Measurements from ENCODE around the gene PANX1. TPM values are rescaled to one million over a fixed set of nuclear protein-coding genes. Genes with fewer than 3 reads are reported as not detected.

PANX1 gene
- total and polyA plus RNA-seq, 10 of the 15 experiments (the other 5 are each of a cell fraction or from before 2014, with no cell fraction given), result 3.3 to 18.7 (median 14.4) TPM

DNA sequence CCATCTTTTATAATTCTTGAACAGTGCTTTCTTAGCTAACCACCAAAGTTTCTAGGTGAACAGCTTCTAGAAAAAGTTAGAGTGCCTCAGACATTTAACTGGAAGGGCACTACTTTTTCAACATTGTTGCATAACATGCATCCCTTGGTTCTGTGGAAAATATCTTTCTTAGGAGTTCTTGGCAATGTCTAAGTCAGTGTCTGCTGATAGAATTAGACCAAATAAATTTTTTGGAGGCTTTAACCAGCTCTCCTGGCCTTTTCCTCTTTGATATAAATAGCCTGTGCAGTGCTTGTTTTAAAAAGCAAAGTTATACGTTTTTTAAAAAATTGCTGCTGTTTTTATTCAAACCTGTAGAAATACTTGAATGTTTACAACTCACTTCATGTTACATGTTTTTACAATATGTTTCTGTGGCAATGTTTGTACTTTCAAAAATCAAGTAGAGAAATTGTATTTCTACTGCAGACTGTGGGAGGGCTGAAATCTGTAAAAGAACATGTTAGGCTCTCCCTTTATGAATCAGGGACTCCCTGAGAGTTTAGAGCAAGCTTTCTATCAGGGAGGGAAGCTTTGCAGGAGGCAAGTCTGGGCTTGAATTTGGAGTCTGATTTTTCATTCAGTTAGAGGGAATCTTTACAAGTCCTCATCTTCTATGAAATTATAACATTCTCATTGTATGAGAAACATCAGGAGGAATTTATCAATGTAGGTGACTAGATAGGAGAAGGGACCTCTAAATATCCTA, 16.3 kb upstream of the PANX1 start:
- BruUV-seq (replicated peaks), result no TSS peak
- no peaks in the 10 kb centered on the region for H3K79me2 ChIP-seq (ENCODE audit: control insufficient read depth, insufficient read depth, low read length)
- H3K4me2 ChIP-seq (ENCODE audit: control insufficient read depth, insufficient read depth), result no peak overlapping the region
- no peak for DNase-seq (ENCODE audit: low read depth, low spot score)
- H4K20me1 ChIP-seq (ENCODE audit: control insufficient read depth, insufficient read depth), result no peaks in the 10 kb centered on the region
- RAD21 ChIA-PET (ENCODE audit: unreplicated experiment), result no interaction called here
- intact Hi-C loops (cut with micrococcal nuclease; ENCODE audit: unreplicated experiment) (no loop called here), in situ Hi-C loops (cut with MboI) (no loop called here)
- SMC1A ChIA-PET (ENCODE audit: uncharacterized antibody, unreplicated experiment), result no interaction called here
- H2AFZ ChIP-seq (ENCODE audit: control insufficient read depth, low read depth, low read length), result no peak overlapping the region
- no peak for TF ChIP-seq SMC3 (IDR thresholded peaks at IDR 0.05; ENCODE audit: borderline replicate concordance, low read length)
- TF ChIP-seq, protein P1, sequence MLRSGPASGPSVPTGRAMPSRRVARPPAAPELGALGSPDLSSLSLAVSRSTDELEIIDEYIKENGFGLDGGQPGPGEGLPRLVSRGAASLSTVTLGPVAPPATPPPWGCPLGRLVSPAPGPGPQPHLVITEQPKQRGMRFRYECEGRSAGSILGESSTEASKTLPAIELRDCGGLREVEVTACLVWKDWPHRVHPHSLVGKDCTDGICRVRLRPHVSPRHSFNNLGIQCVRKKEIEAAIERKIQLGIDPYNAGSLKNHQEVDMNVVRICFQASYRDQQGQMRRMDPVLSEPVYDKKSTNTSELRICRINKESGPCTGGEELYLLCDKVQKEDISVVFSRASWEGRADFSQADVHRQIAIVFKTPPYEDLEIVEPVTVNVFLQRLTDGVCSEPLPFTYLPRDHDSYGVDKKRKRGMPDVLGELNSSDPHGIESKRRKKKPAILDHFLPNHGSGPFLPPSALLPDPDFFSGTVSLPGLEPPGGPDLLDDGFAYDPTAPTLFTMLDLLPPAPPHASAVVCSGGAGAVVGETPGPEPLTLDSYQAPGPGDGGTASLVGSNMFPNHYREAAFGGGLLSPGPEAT (IDR thresholded peaks at IDR 0.05; ENCODE audit: low read depth), result no peak
- no peak for TF ChIP-seq WRNIP1 (IDR thresholded peaks at IDR 0.05; ENCODE audit: borderline replicate concordance, low read depth, low read length)
- TF ChIP-seq, protein P2, sequence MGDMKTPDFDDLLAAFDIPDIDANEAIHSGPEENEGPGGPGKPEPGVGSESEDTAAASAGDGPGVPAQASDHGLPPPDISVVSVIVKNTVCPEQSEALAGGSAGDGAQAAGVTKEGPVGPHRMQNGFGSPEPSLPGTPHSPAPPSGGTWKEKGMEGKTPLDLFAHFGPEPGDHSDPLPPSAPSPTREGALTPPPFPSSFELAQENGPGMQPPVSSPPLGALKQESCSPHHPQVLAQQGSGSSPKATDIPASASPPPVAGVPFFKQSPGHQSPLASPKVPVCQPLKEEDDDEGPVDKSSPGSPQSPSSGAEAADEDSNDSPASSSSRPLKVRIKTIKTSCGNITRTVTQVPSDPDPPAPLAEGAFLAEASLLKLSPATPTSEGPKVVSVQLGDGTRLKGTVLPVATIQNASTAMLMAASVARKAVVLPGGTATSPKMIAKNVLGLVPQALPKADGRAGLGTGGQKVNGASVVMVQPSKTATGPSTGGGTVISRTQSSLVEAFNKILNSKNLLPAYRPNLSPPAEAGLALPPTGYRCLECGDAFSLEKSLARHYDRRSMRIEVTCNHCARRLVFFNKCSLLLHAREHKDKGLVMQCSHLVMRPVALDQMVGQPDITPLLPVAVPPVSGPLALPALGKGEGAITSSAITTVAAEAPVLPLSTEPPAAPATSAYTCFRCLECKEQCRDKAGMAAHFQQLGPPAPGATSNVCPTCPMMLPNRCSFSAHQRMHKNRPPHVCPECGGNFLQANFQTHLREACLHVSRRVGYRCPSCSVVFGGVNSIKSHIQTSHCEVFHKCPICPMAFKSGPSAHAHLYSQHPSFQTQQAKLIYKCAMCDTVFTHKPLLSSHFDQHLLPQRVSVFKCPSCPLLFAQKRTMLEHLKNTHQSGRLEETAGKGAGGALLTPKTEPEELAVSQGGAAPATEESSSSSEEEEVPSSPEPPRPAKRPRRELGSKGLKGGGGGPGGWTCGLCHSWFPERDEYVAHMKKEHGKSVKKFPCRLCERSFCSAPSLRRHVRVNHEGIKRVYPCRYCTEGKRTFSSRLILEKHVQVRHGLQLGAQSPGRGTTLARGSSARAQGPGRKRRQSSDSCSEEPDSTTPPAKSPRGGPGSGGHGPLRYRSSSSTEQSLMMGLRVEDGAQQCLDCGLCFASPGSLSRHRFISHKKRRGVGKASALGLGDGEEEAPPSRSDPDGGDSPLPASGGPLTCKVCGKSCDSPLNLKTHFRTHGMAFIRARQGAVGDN (IDR thresholded peaks at IDR 0.05), result no peak
- no peak for TF ChIP-seq ZNF24 (IDR thresholded peaks at IDR 0.05)
- TF ChIP-seq ZNF622 (IDR thresholded peaks at IDR 0.05), result no peak
- TF ChIP-seq TCF7 (IDR thresholded peaks at IDR 0.05; ENCODE audit: borderline replicate concordance), result no peak
- TF ChIP-seq SIN3A (IDR thresholded peaks at IDR 0.05; ENCODE audit: low read depth, low read length), result no peak
- no peak for TF ChIP-seq RAD51 (IDR thresholded peaks at IDR 0.05)
- no peak for TF ChIP-seq SREBF1 (IDR thresholded peaks at IDR 0.05; ENCODE audit: low read length)
- TF ChIP-seq, protein P3, sequence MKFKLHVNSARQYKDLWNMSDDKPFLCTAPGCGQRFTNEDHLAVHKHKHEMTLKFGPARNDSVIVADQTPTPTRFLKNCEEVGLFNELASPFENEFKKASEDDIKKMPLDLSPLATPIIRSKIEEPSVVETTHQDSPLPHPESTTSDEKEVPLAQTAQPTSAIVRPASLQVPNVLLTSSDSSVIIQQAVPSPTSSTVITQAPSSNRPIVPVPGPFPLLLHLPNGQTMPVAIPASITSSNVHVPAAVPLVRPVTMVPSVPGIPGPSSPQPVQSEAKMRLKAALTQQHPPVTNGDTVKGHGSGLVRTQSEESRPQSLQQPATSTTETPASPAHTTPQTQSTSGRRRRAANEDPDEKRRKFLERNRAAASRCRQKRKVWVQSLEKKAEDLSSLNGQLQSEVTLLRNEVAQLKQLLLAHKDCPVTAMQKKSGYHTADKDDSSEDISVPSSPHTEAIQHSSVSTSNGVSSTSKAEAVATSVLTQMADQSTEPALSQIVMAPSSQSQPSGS (IDR thresholded peaks at IDR 0.05; ENCODE audit: low read length), result no peak
- no peak for TF ChIP-seq TCF3 (IDR thresholded peaks at IDR 0.05; ENCODE audit: borderline replicate concordance, insufficient read depth, low read depth, low read length)
- TF ChIP-seq, protein P4, sequence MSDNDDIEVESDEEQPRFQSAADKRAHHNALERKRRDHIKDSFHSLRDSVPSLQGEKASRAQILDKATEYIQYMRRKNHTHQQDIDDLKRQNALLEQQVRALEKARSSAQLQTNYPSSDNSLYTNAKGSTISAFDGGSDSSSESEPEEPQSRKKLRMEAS (IDR thresholded peaks at IDR 0.05; ENCODE audit: low read depth, low read length), result no peak
- TF ChIP-seq, protein P5, sequence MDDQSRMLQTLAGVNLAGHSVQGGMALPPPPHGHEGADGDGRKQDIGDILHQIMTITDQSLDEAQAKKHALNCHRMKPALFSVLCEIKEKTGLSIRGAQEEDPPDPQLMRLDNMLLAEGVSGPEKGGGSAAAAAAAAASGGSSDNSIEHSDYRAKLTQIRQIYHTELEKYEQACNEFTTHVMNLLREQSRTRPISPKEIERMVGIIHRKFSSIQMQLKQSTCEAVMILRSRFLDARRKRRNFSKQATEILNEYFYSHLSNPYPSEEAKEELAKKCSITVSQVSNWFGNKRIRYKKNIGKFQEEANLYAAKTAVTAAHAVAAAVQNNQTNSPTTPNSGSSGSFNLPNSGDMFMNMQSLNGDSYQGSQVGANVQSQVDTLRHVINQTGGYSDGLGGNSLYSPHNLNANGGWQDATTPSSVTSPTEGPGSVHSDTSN (IDR thresholded peaks at IDR 0.05; ENCODE audit: insufficient replicate concordance, low read depth, low read length), result no peak
- TF ChIP-seq ZNF274 (IDR thresholded peaks at IDR 0.05; ENCODE audit: insufficient read depth, insufficient read length), result no peak
- no peak for TF ChIP-seq TCF12 (IDR thresholded peaks at IDR 0.05; ENCODE audit: low read depth, low read length)
- no peak for TF ChIP-seq HDAC2 (IDR thresholded peaks at IDR 0.05)
- H3K27ac ChIP-seq (ENCODE audit: control insufficient read depth, insufficient read depth), result no peak overlapping the region
- ATAC-seq, result no peak
- no peaks in the 10 kb centered on the region; the same call in 2 of the 3 replicates for H3K9me3 ChIP-seq (replicated peaks; ENCODE audit: control insufficient read depth, insufficient read depth, low read length)
- H3K27me3 ChIP-seq (replicated peaks in 1 of 2; ENCODE audit: control insufficient read depth in 2 of 2, insufficient read depth in 2 of 2, low read length in 1 of 2), result no peaks in the 10 kb centered on the region
- no peak overlapping the region for H3K4me3 ChIP-seq
- H3K4me1 ChIP-seq (ENCODE audit: control insufficient read depth, insufficient read depth, low read length), result no peaks in the 10 kb centered on the region; the same call in 1 of the 2 replicates
- FAIRE-seq, result no peak
- CTCF ChIA-PET, result interaction anchor here (0.9 kb wide), 1 partner anchor 31 kb away, joined by 3 read pairs; no protein-coding TSS in a partner anchor
- H3K36me3 ChIP-seq (ENCODE audit: control insufficient read depth in 2 of 2, insufficient read depth in 2 of 2, low read length in 1 of 2), result no peaks in the 10 kb centered on the region
- H3K9ac ChIP-seq (ENCODE audit: control insufficient read depth, insufficient read depth, low read length), result no peak overlapping the region
- 59% methylated on average over 1 of the region's 1 CpG for WGBS (ENCODE audit: insufficient coverage, insufficient replicate concordance, low lambda C conversion rate, missing lambda C conversion rate)
- POLR2A ChIA-PET, result no interaction called here
